ENCODE data around the gene SNAI3. TPM values are rescaled to one million over a fixed set of nuclear protein-coding genes. Genes with fewer than 3 reads are reported as not detected.
"Not testable (repeated sequence)": the region's sequence is repeated elsewhere in the genome, so short reads cannot be mapped to it uniquely, and the experiment has no call there.

SNAI3 gene
- total RNA-seq, 1 donor from 2014 or later: 6.5 TPM

- DNase-seq: no peak
Observed at GRCh38 chr16:88690341-88691128, 4.2 kb upstream of the SNAI3 start.

GRCh38 chr16:88688013-88688778 lies 1.9 kb upstream of the SNAI3 start:
- peak; percentile 49 for DNase-seq

GRCh38 chr16:88687676-88688012 lies 1.3 kb upstream of the SNAI3 start:
- DNase-seq: no peak

- DNase-seq: no peak
Observed at GRCh38 chr16:88687254-88687576, 908 bp upstream of the SNAI3 start.

GRCh38 chr16:88686062-88686438 lies 257 bp downstream of the SNAI3 start:
- no peak for DNase-seq

- no peak for DNase-seq
Observed at GRCh38 chr16:88685156-88686061, 898 bp downstream of the SNAI3 start.

GRCh38 chr16:88684569-88685155 lies 1.6 kb downstream of the SNAI3 start:
- no peak for DNase-seq

- no peak for DNase-seq
Observed at GRCh38 chr16:88681709-88682451, 4.4 kb downstream of the SNAI3 start.

- DNase-seq: no peak
Observed at GRCh38 chr16:88681084-88681680, 5.1 kb downstream of the SNAI3 start.

GRCh38 chr16:88680554-88681083 lies 5.7 kb downstream of the SNAI3 start:
- no peak for DNase-seq

- DNase-seq: no peak
Observed at GRCh38 chr16:88678224-88678979, 7.9 kb downstream of the SNAI3 start.

GRCh38 chr16:88677721-88678120 lies 8.6 kb downstream of the SNAI3 start:
- DNase-seq: no peak

GRCh38 chr16:88676502-88677242 lies 9.6 kb downstream of the SNAI3 start:
- no peak for DNase-seq

- peak; percentile 58 for DNase-seq
Observed at GRCh38 chr16:88673716-88674379, 12.5 kb downstream of the SNAI3 start.

- peak; percentile 32 for DNase-seq
Observed at GRCh38 chr16:88672776-88673175, 13.5 kb downstream of the SNAI3 start.

- no peak for DNase-seq
Observed at GRCh38 chr16:88671806-88672205, 14.5 kb downstream of the SNAI3 start.

- no peak for DNase-seq
Observed at GRCh38 chr16:88669980-88670379, 16.3 kb downstream of the SNAI3 start.

- not testable (repeated sequence) for DNase-seq
Observed at GRCh38 chr16:88669493-88669892, 16.8 kb downstream of the SNAI3 start.

- DNase-seq: no peak
Observed at GRCh38 chr16:88667461-88667860, 18.8 kb downstream of the SNAI3 start.

All from tongue (tissue), 2 donors.